Measurements from ENCODE around the gene TOP3A.

- TF ChIP-seq CTCF (IDR thresholded peaks at IDR 0.05) (no peak), POLR2A (IDR thresholded peaks at IDR 0.05) (no peak)
Measured at GRCh38 chr17:18263885-18264682, 50.7 kb downstream of the TOP3A start.
